Testis (tissue), 2 donors: Measurements from ENCODE around the gene CDON.

ENCODE experiments used
- POLR2A ChIP-seq: fragments of 450-650 bp; IDR thresholded peaks from one replicate; pipeline ENCODE4 v1.6.1; 2017; ENCODE audit warnings: antibody characterized with exemption, mild to moderate bottlenecking, moderate library complexity
- TF ChIP-seq, protein P1 (sequence below), 3 experiments: fragments of 450-650 bp in 2 of 3; fragments of 200-600 bp in 1 of 3; sonication (generic) in 1 of 3; IDR thresholded peaks; one replicate each; pipeline ENCODE4 v1.5.1; 2016 to 2019; ENCODE audit warnings: antibody characterized with exemption in 3 of 3, mild to moderate bottlenecking in 2 of 3, moderate library complexity in 1 of 3

DNA sequence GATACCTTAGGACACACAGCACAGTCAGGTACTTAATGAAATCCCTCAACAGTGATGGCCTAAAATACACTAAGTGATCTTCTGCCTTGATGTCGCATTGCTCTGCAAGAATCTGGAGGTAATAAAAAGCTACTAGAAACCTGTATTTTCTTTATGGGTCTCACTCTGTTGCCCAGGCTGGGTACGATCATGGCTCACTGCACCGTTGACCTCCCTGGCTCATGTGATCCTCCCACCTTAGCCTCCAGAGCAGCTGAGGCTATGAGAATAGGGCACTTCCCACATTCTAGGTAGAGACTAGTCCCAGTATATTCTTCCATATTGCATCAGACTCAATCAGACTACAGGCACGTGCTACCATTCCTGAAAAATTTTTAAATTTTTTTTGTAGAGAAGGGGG is 95.2 kb downstream of the CDON start:
- TF ChIP-seq, protein P1, sequence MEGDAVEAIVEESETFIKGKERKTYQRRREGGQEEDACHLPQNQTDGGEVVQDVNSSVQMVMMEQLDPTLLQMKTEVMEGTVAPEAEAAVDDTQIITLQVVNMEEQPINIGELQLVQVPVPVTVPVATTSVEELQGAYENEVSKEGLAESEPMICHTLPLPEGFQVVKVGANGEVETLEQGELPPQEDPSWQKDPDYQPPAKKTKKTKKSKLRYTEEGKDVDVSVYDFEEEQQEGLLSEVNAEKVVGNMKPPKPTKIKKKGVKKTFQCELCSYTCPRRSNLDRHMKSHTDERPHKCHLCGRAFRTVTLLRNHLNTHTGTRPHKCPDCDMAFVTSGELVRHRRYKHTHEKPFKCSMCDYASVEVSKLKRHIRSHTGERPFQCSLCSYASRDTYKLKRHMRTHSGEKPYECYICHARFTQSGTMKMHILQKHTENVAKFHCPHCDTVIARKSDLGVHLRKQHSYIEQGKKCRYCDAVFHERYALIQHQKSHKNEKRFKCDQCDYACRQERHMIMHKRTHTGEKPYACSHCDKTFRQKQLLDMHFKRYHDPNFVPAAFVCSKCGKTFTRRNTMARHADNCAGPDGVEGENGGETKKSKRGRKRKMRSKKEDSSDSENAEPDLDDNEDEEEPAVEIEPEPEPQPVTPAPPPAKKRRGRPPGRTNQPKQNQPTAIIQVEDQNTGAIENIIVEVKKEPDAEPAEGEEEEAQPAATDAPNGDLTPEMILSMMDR (IDR thresholded peaks at IDR 0.05) = no peak
- no peak for TF ChIP-seq POLR2A
